Psoas muscle (tissue), 8 donors: ENCODE results near the gene FNTB. TPM values are rescaled to one million over a fixed set of nuclear protein-coding genes. Genes with fewer than 3 reads are reported as not detected.

Experiments
- ATAC-seq, 4 donors: fragments of 200-7000 bp; cut with Tn5 transposase; one replicate each; pipeline ENCODE4 v1.9.1; 2020; ENCODE audit warnings: moderate library complexity in 3 of 4, mild to moderate bottlenecking in 2 of 4
- DNase-seq, 2 donors: peaks; one replicate each; pipeline ENCODE4 v3.0.0-alpha.2; 2020
- H3K27ac ChIP-seq: fragments of 200-600 bp; one replicate; pipeline ENCODE4 v1.8.0; 2022
- H3K27me3 ChIP-seq, 3 donors: fragments of 200-600 bp in 1 of 3; one replicate each; pipeline versions ENCODE4 v1.6.1 to v1.8.0; 2013 to 2022; ENCODE audit warnings: low read length in 2 of 3, mild to moderate bottlenecking in 2 of 3, moderate library complexity in 1 of 3; ENCODE audit not compliant: insufficient read depth in 3 of 3
- H3K36me3 ChIP-seq, 2 donors: fragments of 200-600 bp in 1 of 2; one replicate each; pipeline versions ENCODE4 v1.6.1 to v1.8.0; 2013 to 2022; ENCODE audit warnings: low read depth in 1 of 2, mild to moderate bottlenecking in 1 of 2, moderate library complexity in 1 of 2; ENCODE audit not compliant: insufficient read depth in 1 of 2
- H3K4me1 ChIP-seq: fragments of 200-600 bp; one replicate; pipeline ENCODE4 v1.8.0; 2022
- H3K4me3 ChIP-seq: fragments of 200-600 bp; one replicate; pipeline ENCODE4 v1.8.0; 2022; ENCODE audit warnings: mild to moderate bottlenecking
- H3K9me3 ChIP-seq: fragments of 200-600 bp; one replicate; pipeline ENCODE4 v1.8.0; 2022
- WGBS, 3 donors: extraction: QIAGEN DNeasy Blood & Tissue Kit; methylation state at CpG; one replicate each; pipeline versions ENCODE4 v1.1.6 to v1.1.7; 2013; 5-methylcytosine and 5-hydroxymethylcytosine counted together
- intact Hi-C, 2 donors: fragments of 100-400 bp; cut with DNase I; formaldehyde crosslinking; loops; one replicate each; pipeline versions ENCODE4 v1.11.0 to v1.14.2; 2022
- polyA plus RNA-seq, 3 donors: library from polyadenylated mRNA; stranded (reverse); fragments of 200-250 nt; gene quantifications; one replicate each; pipeline ENCODE4 v1.2.3, GENCODE V29; 2013
- total RNA-seq, 4 donors: library from RNA; stranded (reverse); fragmentation: NEBNext Ultra II Directional in 2 of 4; extraction: Animal tissue kit (Norgen Biotek cat#: 25700) in 2 of 4; gene quantifications; one replicate each; pipeline versions ENCODE4 v1.2.1 to v1.2.4, GENCODE V29; 2021 to 2023
- TF ChIP-seq, protein P1 (sequence below): fragments of 200-600 bp; IDR thresholded peaks from one replicate; pipeline ENCODE4 v1.8.0; 2022; ENCODE audit warnings: antibody characterized with exemption
- donor health status: healthy with polysubstance abuse.
- donor health status: DM: no; HTN: no; CAD: no; lungs with moderate emphysema.
- donor health status: Bipolar disorder and iron deficiency.
- donor health status: healthy.
- donor health status: DM: yes; HTN: yes; CAD: no.
- donor health status: DM: no; HTN: no; CAD: no.
- donor health status: DM: no; HTN: no; CAD: no.
- donor health status: DM: yes; HTN: yes; CAD: no.

The FNTB gene
- total and polyA plus RNA-seq, 7 donors = 10.2 to 28.8 (median 19.4) TPM

DNA sequence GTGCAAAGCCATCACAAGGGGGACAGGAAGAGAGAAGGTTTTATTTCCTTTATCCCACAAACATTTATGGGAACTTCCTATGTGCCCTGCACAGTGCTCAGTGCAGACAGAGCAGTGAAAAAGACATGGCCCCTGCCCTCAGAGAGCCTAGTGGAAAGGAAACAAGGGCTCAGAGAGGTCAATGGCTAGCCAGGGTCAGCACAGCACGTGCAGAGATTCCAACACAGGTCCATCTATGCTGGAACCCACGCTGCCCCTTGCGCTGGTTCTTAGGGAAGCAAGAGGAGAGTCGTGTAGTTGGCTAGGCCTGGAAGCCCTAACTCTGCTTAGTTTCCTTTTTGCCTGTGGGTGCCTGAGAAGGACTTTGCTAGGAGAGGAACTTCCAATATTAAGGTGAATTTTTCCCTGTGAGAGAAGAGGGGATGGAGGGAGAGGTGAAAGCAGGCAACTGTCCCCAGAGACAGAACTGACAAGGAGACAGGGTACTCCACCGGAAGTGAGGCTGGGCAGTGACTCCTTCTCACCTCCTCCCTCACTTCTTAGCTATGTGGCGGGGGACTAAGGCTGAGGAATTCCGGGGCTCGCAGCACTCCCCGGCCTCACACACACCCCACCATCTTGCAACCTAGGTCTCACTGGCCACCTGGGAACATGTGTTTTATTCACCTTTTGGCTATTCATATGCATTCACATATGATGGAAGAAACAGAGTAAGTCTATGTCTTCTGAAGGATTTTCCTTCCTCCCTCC is 32.0 kb upstream of the FNTB start:
- intact Hi-C loops = no loop called here
- ATAC-seq = no peak
- H3K4me3 ChIP-seq = no peak overlapping the region
- no peaks in the 10 kb centered on the region for H3K9me3 ChIP-seq
- no peaks in the 10 kb centered on the region for H3K27me3 ChIP-seq
- DNase-seq = no peak
- no peaks in the 10 kb centered on the region for H3K36me3 ChIP-seq
- H3K27ac ChIP-seq = peak overlapping the region; percentile 96
- peaks cover 34% of the 10 kb centered on the region for H3K4me1 ChIP-seq
- 92 to 94% (median 93%) methylated on average over 9 of the region's 9 CpGs for WGBS, 3 donors
- TF ChIP-seq, protein P1, sequence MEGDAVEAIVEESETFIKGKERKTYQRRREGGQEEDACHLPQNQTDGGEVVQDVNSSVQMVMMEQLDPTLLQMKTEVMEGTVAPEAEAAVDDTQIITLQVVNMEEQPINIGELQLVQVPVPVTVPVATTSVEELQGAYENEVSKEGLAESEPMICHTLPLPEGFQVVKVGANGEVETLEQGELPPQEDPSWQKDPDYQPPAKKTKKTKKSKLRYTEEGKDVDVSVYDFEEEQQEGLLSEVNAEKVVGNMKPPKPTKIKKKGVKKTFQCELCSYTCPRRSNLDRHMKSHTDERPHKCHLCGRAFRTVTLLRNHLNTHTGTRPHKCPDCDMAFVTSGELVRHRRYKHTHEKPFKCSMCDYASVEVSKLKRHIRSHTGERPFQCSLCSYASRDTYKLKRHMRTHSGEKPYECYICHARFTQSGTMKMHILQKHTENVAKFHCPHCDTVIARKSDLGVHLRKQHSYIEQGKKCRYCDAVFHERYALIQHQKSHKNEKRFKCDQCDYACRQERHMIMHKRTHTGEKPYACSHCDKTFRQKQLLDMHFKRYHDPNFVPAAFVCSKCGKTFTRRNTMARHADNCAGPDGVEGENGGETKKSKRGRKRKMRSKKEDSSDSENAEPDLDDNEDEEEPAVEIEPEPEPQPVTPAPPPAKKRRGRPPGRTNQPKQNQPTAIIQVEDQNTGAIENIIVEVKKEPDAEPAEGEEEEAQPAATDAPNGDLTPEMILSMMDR = no peak

- peaks cover 28% of the 10 kb centered on the region for H3K4me1 ChIP-seq
- ATAC-seq (no peak), DNase-seq (no peak)
- no peak overlapping the region for H3K4me3 ChIP-seq
- no peaks in the 10 kb centered on the region for H3K9me3 ChIP-seq
- no peaks in the 10 kb centered on the region for H3K27me3 ChIP-seq
- intact Hi-C loops = no loop called here
- TF ChIP-seq, protein P1 = no peak
- no peaks in the 10 kb centered on the region for H3K36me3 ChIP-seq
- no peak overlapping the region for H3K27ac ChIP-seq
- WGBS, 3 donors = 82 to 83% (median 82%) methylated on average over 6 of the region's 6 CpGs
Observed at GRCh38 chr14:64955297-64955696, 31.4 kb upstream of the FNTB start.

- DNase-seq (no peak), ATAC-seq (no peak)
- TF ChIP-seq, protein P1 = no peak
- H3K4me3 ChIP-seq = no peak overlapping the region
- 78 to 86% (median 82%) methylated on average over 8 of the region's 8 CpGs for WGBS, 3 donors
- H3K4me1 ChIP-seq = peaks cover 30% of the 10 kb centered on the region
- intact Hi-C loops = no loop called here
- H3K27me3 ChIP-seq = no peaks in the 10 kb centered on the region
- H3K27ac ChIP-seq = no peak overlapping the region
- H3K9me3 ChIP-seq = no peaks in the 10 kb centered on the region
- no peaks in the 10 kb centered on the region for H3K36me3 ChIP-seq
Observed at GRCh38 chr14:64956697-64957406, 29.8 kb upstream of the FNTB start.

GRCh38 chr14:64958201-64958600 is 28.5 kb upstream of the FNTB start:
- H3K27me3 ChIP-seq = no peaks in the 10 kb centered on the region
- ATAC-seq = no peak
- WGBS, 3 donors = 89 to 100% (median 94%) methylated on average over 2 of the region's 2 CpGs

More at GRCh38 chr14:64958201-64958600, 28.5 kb upstream of the FNTB start:
- Histone ChIP-seq H3K36me3 (no peaks in the 10 kb centered on the region), H3K27ac (no peak overlapping the region), H3K9me3 (no peaks in the 10 kb centered on the region), H3K4me3 (no peak overlapping the region), H3K4me1 (peaks cover 17% of the 10 kb centered on the region)
- TF ChIP-seq, protein P1 = no peak
- intact Hi-C loops = no loop called here
- DNase-seq = no peak
